HG03108 (cell line): ENCODE data around the gene POLDIP2.

Source experiments
- ATAC-seq: cut with Tn5 transposase; IDR thresholded peaks from one replicate; pipeline ENCODE4 v1.9.1; 2021; ENCODE audit warnings: moderate library complexity; ENCODE audit not compliant: unreplicated experiment

POLDIP2 gene

DNA sequence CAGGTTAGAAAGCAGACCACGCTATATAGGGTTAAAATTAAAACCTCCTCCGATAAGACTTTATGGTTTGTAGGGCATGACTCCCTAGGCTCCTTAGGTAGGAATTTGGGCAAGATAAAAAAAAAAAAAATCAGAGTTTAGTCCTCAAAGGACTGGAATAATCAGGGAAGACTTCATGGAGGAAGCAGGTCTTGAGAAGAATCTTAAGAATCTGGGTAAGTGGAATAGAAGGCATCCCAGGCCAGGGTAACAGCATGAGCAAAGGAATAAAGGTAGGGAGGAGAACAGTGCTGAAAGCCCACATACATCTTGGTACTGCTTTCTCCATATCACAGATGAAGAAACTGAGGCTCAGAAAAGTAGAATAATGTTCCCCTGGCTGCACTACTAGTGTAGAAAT lies 33.2 kb upstream of the POLDIP2 start:
- no peak for ATAC-seq

DNA sequence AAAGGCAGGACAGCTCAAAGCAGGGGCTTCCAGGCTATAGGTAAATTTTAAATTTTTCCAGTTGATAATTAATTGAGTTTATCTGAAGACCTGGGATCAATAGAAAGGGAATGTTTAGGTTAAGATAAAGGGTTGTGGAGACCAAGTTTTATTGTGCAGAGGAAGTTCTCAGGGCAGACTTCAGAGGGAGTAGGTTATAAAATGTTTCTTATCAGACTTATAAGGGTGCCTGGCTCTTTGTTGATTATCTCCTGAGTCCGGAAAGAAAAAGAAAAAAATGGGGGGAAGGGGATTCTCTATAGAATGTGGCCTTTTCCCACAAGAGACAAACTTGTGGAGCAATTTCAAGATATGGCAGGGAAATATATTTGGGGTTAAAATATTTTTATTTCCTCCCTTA lies 32.8 kb upstream of the POLDIP2 start:
- ATAC-seq, result no peak

DNA sequence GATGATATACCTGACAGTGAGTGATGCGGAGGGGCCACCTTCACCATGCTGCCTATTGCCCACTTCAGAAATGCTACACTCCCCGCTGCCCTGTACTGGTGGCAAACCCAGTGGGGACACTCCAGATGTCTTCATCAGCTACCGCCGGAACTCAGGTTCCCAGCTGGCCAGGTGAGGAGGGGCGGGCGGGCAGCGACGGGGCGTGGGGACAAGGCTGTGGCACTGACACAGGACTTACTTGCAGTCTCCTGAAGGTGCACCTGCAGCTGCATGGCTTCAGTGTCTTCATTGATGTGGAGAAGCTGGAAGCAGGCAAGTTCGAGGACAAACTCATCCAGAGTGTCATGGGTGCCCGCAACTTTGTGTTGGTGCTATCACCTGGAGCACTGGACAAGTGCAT lies 30.8 kb upstream of the POLDIP2 start:
- no peak for ATAC-seq

DNA sequence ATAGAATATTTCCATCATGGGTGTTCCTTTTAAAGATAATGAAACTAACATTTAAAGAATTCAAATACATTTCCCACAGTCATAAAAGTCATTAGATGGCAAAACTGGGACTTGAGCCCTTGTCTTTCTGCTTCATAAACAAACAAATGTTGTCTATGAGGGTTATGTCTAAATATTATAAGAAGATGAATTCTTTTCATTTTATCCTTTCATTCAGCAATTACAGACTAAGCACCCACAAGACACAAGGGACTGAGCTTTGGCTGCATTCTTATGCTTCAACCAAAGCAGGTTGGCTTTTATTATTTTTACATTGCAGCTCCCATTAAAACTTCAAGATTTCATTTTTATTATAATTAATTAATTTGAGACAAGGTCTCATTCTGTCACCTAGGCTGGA lies 29.1 kb upstream of the POLDIP2 start:
- ATAC-seq, result no peak

DNA sequence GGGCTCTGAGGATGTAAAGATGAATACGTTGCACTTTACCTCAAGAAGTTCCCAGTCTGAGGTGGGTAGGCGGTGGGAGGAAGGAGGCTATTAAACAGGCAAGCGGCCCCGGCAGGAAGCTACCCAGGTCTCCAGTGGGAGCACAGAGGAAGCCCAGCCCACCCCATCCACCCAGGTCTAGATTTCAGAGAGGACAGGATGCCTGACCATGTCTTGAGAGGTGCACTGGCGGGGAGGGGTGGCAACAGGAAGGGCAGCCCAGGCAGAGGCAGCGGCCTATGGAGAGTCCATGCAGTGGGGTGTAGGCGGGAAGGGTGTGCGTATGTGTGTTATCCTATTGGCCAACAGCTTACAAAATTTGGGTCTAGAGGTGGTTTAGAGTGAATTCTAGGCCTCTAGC lies 28.1 kb upstream of the POLDIP2 start:
- ATAC-seq, result no peak

DNA sequence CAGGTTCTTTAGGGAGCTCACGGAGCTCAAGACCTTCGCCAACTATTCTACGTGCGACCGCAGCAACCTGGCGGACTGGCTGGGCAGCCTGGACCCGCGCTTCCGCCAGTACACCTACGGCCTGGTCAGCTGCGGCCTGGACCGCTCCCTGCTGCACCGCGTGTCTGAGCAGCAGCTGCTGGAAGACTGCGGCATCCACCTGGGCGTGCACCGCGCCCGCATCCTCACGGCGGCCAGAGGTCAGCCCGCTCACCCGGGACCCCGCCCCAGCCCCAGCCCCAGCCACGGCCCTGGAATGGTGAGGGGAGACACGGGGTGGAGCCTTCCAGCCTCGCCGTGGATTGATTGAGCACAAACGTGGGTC lies 27.7 kb upstream of the POLDIP2 start:
- ATAC-seq, result no peak

DNA sequence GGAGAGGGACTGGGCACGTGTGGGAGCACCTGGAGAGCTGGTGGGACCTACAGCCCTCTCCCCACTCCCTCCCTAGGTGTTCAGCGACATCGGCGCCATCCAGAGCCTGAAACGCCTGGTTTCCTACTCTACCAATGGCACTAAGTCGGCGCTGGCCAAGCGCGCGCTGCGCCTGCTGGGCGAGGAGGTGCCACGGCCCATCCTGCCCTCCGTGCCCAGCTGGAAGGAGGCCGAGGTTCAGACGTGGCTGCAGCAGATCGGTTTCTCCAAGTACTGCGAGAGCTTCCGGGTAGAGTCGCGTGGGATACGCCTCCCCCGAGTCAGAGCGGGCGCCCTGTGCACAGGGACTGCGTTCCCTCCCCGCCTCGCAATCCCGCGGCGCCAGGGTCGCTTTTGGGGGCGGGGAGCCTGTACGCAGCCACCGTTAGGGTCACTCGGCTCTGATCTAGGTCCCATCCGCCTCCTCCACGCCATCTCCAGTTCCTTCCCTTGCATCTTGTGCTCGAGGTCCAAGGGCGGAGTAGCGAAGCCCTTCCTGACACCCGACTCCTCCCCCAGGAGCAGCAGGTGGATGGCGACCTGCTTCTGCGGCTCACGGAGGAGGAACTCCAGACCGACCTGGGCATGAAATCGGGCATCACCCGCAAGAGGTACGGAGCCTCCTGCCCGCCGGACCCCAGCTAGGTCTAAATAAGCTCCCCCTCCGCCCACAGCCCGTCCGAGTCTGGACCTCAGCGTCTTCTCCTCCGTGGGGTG lies 27.1 kb upstream of the POLDIP2 start:
- no peak for ATAC-seq

DNA sequence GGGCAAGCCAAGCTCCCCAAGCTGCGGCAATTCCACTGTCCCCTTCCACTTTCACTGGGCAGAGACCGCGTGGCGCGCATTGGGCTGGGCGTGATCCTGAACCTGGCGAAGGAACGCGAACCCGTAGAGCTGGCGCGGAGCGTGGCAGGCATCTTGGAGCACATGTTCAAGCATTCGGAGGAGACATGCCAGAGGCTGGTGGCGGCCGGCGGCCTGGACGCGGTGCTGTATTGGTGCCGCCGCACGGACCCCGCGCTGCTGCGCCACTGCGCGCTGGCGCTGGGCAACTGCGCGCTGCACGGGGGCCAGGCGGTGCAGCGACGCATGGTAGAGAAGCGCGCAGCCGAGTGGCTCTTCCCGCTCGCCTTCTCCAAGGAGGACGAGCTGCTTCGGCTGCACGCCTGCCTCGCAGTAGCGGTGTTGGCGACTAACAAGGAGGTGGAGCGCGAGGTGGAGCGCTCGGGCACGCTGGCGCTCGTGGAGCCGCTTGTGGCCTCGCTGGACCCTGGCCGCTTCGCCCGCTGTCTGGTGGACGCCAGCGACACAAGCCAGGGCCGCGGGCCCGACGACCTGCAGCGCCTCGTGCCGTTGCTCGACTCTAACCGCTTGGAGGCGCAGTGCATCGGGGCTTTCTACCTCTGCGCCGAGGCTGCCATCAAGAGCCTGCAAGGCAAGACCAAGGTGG lies 24.0 kb upstream of the POLDIP2 start:
- no peak for ATAC-seq

DNA sequence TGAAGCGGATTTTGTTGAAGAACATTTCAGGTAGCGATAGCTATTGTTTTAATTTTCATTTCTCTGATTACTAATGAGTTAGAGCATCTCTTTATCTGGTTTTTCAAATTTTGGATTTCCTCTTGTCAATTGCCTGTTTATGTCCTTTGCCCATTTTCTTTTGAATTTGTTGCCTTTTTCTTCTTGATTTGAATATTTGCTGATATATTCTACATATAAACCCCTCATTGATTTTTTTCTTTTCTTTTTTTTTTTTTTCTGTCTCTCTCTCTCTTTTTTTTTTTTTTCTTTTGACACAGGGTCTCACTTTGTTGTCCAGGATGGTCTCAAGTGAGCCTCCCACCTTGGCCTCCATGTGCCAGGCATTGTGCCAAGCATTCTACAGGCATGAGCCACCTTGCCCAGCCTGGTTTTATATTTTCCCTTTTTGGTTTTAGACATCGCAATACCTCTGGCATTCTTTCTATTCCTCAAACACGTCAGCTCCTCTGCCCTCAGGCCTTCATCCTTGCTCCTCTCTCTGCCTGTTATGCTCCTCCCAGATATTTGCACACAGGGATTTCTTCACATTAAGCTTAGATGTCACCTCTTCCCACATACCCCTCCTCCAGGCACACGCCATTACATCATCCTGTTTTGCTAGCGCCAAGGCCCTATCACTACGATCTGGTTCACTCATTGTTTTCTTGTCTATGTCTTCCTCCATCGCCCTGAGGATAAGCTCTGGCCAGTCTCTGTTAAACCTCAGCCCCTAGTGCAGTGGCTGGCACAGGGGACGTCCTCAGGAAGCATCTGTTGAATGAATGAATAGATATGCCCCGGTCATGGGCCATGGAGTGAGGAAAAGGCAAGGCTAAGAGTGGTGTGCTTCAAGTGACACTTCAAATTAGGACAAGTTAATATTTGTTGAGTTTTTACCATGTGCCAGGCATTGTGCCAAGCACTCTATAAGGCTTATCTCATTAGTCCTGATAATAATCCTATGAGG lies 22.8 kb upstream of the POLDIP2 start:
- no peak for ATAC-seq

DNA sequence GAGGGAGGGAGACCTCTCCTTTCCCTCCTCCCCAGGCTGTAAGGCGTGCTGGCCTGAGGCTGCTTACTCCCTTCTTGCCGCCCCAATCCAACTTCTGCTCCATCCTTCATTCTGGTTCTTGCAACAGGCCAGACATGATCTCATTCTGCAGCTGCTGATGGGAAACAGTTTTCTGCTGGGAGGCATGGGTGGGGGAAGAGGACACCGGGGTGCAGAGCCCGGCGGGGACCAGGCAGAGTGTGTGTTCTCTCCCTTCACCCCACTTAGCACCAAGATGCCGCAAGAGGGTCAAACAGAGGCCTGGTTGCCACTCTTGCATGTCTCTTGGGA lies 15.6 kb upstream of the POLDIP2 start:
- ATAC-seq, result no peak

DNA sequence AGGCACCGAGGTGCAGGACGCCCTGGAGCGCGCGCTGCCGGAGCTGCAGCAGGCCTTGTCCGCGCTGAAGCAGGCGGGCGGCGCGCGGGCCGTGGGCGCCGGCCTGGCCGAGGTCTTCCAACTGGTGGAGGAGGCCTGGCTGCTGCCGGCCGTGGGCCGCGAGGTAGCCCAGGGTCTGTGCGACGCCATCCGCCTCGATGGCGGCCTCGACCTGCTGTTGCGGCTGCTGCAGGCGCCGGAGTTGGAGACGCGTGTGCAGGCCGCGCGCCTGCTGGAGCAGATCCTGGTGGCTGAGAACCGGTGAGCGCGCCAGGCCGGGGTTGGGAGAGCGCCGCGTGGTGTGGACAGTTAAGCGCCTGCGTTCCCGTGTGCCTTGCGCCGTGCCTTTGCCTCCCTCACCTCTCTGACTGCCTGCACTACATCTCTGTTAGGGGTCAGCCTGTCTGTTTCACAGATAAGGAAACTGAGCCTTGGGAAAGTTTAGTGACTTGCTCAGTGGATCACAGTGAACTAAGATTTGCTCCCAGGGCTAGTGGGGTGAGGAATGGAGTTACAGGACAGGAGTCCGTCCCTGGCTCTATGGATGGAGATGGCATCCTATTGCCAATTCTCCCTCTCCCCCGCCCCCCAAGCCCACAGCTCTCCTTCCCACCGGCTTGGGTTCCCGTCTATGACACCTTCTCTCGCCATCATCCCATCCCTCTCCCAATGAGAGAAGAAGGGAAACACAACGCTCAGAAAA lies 15.0 kb upstream of the POLDIP2 start:
- peak; percentile 16 for ATAC-seq

DNA sequence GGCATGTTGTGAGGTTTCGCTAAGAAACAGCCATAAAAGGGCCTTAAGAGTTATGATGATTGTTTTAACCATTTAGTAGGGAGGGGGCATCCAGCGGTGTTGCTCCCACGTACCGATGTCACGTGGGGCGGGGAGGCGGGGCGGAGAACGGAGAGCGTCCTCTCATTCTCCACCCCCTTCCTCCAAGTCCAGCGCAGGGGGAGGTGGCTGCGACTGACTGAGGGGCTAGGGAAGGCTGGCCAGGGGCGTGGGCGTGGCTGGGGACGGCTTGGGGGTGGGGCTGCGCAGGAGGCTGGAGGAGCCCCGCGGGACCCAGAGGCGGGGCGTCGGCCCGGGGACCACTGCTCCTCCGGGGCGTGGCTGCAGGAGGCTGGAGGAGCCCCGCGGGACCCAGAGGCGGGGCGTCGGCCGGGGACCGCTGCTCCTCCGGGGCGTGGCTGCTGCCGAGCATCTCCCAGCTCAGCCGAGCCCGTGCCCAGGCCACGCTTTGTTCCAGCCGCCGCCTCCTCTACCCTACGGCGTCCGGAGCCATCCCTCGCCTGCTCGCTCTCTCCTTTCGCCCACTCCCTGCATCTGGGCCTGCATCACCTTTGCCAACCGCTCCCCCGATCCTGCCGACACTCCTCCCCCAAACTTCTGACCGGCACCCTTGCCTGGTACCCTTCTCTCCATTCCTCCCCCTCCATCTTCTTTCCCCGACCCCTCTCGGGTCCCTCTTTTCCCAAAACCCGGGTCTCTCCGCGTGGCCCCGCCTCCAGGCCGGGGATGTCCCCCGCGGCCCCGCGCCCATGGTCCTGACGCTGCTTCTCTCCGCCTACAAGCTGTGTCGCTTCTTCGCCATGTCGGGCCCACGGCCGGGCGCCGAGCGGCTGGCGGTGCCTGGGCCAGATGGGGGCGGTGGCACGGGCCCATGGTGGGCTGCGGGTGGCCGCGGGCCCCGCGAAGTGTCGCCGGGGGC lies 14.2 kb upstream of the POLDIP2 start, which contains the start of gene SARM1:
TSS of gene SARM1 (plus strand) at position 450 of the 958 bp plus-strand sequence. CDS start at position 789, 339 bp downstream.
- peak; percentile 68 for ATAC-seq

DNA sequence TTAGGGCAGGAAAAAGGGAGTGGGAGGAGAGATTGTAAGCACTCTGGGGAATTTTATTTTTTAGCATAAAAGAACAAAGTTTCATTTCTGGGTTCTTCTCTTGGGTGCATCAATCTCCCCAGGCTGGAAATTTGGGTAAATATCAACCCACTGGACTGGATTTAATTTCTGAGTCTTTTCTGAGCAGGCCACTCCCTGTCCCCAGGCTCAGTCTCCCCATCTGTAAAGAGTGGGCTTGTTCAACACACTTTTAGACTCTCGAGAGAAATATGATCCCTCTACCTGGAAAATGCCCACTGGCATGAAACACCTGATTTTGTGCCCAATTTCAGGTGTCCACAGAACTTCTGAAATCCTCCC lies 13.4 kb upstream of the POLDIP2 start:
- ATAC-seq, result no peak

DNA sequence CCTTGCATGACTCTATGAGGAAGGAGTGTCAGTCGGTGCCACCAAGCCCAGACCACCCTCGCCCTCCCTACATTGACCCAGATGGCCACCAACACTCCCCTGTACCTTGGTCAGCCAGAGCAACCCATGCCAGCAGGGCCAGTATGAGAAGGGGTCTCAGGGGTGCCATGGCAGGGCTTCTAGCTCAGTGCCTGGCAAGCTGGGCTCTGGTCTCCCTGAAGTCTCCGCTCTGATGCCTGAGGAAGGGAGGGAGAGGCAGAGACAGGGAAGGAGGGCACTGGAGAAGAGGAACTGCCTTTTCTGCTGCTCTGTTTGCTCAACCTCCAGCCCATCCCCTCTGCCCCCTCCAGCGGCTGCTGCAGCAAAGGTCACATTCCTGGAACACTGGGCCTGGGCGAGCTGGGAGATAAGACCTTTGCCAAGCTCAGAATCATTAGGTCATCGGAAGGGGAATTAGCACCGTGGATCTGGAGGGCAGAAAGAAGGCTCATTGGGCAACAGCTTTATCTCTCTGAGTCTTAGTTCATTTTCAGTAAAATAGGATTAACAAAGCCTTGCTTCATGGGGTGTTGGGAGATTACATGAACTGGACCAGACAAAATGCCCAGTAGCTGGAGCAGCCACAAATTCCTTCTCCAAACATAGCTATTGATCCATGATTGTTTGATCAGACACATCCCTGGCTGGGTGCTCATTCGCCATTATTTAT lies 12.9 kb upstream of the POLDIP2 start, which contains the start of gene VTN:
TSS of gene VTN (minus strand) at position 273 of the 709 bp plus-strand sequence. CDS start at position 169, 104 bp downstream.
- no peak for ATAC-seq

DNA sequence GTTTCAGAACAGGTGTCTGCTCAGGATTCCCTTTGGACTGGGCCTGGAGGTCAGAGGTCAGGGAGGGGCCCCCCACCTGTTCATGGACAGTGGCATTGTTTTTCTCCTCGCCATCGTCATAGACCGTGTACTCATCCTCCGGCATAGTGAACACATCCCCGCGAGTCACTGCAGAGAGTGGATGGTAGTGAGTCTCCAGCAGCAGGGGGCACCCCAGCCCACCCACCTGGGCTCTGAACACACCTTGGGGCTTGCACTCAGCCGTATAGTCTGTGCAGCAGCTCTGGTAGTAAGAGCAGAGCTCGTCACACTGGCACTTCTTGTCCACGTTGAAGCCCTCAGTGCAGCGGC lies 12.3 kb upstream of the POLDIP2 start:
- ATAC-seq, result no peak

DNA sequence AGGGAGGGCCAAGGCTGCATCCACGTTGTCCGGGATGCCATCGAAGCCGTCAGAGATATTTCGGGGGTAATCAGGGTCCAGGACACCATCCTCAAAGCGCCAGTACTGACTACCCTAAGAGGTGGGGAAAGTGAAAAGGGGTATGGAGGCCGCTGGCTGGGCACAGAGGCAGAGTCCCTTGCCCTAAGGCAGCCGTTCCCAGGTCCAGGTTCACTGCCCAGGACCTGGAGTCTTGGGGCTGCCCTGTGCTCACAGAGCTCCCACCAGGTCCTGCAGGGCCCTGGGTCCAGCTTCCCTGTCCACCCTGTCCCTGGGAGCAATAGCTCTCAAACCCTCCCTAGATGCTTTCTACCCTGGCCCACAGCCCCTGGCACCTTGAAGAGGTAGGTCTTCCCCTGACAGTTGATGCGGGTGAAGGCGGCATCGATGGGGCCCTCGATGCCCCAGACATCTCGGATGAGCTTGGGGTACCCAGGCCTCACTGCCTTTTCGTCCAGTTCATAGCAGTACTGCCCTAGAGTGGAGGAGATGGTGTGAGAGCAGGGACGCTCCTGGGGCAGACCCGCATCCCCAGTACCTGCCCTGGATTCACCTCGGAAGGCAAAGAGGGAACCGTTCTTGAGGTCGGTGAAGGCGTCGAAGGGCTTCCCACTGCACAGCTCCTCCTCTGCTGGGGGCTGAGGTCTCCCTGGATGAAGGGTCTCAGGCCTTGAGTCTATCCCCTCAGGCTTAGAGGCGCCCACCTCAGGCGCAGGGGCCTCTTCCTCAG lies 11.8 kb upstream of the POLDIP2 start:
- ATAC-seq, result no peak

DNA sequence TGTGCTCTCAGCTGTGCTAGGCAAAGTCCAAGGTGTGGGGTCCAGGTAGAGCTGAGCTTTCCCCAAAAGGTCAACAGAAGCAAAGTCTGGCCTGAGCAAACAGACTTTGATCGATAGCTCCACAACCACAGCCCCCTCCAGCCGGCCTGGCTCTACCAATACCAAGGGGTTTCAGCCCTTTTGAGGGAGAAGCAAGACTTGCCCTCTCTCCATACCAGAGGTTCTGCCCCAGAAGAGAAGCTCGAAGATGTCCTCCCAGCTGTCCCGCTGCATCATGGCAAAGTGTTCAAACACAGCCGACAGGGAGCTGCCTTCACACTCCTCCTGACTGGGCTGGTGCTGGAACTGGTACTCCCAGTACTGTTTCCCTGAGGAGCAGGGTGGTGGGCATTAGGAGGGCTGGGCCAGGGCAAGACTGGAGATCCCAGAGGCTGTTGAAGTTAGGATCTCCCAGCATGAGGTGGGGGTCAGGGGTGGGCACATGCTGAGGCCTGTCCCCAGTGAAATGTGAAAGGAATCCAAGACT lies 11.0 kb upstream of the POLDIP2 start:
- no peak for ATAC-seq

DNA sequence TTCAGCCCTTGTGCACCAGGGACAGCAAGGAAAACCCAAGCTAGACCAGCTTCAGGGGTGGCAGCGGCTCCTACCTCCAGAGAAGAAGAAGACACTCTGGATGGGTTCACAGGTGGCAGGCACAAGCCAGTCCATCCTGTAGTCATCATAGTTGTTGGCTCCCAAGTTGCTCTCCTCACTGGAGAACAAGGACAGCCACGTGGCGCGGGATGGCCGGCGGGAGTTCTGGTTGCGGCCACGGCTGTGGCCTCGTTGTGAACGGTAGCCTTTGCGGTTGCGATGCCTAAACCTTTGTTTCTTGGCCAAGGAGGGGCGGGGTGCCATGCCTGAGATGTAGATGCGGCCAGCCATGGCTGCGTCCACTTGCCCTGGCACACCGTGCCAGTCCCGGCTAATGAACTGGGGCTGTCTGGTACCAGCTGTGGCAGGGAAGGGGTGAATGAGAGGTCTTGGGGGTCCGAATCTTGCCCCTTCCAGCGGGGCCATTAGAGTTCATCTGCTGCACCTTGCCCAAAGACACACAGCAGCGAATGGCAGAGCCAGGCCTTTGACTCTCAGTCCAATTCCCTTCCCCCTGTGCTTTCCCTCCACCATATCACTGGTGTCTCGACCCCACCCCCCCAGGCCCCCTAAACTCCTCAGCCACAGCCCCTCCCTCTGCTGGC lies 10.4 kb upstream of the POLDIP2 start:
- ATAC-seq, result no peak
